HG03103 (cell line): ENCODE measurements around the gene C2orf72.
"Not testable (repeated sequence)": the region's sequence is repeated elsewhere in the genome, so short reads cannot be mapped to it uniquely, and the experiment has no call there.

Experiments used
- ATAC-seq: cut with Tn5 transposase; IDR thresholded peaks from one replicate; pipeline ENCODE4 v1.9.1; 2021; ENCODE audit warnings: low read depth; ENCODE audit not compliant: unreplicated experiment

C2orf72 gene

GRCh38 chr2:231037202-231037730 lies at the start of gene C2orf72:
Gene C2orf72, plus strand, starts transcription at chr2:231037523. Its CDS starts 43 bp downstream, at chr2:231037566.
- no peak for ATAC-seq

DNA sequence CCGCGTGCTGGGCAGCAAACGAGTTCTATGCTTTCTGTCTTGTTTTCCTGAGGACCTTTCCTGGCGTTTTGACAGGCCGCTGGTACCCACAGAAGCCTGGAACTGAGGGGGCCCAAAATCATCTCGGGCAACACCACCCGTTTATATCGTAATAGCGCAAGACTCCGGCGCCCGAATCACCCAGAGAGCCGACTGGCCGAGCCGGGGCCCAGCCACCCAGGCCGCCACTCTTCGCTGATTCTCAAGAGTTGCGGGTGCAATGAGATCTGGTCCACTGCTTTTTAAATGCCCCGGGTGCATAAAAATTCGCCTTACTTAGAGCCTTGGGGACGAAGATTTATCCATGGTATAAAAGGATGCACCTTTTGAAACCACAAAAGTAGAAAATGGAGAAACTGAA lies 47.6 kb upstream of the C2orf72 start:
- no peak for ATAC-seq

DNA sequence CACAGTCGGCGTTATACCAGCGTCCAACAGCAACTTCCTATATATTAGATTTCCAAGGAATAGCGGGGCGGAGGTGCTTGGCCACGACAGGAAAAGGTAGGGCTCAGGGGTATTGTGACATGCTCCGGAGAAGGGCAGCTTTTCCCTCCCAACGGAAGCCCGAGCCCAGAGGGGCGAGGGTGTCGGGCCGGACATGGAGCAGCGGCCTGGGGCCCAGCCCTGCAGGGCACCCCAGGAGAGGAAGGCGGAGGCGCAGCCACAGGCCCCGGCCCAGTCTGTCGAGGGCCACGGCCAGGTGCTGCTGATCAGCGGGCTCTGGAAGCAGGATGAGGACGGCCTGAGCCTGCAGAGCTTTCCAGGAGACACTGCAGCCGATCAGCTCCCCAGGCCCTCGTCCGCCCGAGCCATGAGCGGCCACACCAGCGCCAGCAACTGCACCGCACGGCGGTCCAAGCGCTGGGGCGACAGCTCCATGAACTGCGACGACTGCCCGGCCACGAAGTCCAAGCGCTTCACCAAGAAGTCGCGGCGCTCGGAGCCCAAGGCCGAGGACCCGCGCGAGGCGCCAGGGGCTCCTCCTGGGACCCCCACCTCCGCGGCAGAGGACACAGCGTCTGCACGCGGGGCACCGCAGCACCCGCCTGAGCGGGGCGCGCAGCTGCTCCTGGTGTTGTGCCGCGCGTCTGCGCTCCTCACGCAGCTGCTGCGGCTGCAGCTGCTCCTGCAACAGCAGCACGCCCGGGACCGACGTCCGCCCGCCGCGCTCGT lies 47.0 kb upstream of the C2orf72 start:
- ATAC-seq: no peak

DNA sequence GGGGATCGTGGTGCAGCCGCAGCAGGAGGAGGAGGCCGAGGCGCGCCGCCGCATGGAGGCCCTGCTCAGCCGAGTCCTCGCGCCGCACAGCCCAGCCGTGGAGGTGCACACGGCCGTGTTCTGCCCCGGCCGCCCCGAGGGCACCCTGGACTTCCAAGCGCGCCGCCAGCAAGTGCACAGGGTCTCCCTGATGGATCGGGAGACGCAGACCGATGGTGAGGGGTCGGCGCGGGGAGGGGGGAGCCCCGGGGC lies 46.5 kb upstream of the C2orf72 start:
- ATAC-seq: no peak

DNA sequence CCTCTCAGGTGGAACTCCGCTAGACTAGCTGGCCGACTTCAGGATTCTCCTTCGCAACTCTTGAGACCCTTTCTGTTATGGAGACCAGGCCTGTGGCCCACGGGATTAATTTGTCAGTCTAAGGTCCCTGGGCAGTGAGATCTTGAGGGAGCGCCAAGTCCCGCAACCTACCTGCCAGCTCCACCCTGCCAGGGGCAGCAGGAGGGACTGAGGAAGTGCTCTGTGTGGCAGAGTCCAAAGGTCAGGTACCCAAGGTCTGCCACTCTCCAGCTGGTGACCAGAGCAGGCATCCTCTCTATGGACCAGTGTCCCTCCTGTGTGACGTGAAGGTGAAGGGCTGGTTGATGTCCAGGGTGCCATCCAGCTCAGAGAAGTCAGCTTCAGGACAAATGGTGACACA lies 45.7 kb upstream of the C2orf72 start:
- ATAC-seq: no peak

GRCh38 chr2:230995821-230996220 lies 41.5 kb upstream of the C2orf72 start, which contains the start of gene SPATA3:
Gene SPATA3, plus strand, starts transcription at chr2:230996121. Its CDS starts 113 bp downstream, at chr2:230996234.
- ATAC-seq: no peak

DNA sequence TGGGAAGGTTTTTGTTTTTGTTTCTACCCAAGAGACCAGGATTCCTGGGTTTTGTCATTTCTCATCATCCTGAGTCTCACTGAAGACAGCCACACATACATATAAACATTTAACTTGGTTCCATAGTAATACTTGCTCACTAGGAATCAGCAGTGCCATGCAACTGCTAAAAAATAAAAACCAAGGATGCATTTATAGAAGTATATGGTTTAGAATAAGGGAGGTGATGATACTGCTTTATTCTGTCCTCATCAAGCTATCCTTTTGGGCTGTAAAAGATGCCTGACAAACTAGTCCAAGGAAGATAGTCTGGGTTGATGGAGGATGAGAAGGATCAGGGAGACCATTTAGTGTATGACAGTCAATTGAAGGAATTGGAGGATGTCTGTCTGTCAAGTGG lies 40.7 kb upstream of the C2orf72 start:
- no peak for ATAC-seq

DNA sequence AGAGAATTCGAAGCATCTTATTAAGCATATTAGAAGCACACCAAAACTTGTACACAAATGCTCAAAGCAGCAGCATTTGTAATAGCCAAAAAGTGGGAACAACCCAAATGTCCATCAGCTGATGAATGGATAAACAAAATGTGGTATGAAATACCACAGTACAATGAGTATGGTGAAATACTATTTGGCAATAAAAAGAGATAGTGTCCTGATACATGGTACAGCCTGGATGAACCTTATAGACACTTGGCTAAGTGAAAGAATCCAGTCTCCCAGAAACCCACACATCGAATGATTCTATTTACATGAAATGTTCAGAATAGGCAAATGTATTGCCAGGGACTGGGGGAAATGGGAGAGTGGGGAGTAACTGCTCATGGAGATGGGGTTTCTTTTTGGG lies 38.4 kb upstream of the C2orf72 start:
- no peak for ATAC-seq

DNA sequence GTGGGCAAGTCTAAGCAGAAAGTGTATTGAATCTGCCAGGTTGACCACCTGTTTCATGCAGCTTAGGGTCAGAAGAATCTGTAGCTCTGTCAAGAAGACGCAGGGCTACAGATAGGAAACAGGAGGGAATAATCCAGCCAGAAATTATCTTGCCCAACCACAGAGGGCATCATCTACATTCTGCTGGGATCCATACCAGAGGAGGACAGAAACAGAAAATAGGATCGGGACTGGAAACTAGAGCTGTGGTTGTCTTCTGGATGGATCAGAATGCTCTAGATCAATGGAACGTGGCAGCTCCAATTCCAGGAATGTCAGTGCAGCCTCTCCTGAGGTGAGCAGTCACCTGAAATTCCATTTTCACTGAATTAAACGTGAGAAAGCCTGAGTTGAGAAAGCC lies 37.8 kb upstream of the C2orf72 start:
- ATAC-seq: no peak

DNA sequence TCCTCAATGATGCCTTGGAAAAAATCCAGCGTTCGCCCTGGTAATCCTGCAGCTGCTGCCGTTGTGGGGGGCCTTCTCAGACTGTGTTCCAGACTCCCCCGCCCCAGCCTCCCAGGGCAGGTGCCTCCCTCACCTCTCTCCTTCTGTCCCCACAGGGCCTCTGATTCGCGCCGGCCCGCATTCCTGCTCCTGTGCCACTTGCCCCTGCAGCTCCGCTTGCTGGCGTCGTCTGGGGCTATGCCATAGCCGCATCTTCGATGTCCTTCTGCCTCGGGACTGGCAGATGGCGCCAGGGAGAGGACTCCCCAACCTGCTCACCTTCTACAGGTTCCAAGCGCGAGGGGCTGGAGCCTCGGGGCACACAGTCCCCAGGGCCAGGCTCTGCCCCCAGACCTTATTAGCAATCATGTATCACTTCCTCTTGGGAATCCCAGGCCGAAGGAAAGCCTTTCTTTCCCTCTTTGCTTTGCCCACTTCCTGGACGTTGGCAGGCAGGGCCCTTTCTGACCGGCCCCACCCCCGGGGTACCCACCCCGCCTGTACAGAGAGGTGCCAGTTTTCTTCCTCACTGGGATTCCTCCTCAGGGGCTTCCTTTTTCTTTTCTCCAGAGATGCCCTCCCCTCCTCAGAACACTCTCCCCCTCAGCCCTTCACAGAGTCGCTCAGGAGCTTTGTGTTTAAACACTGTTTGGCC lies 37.0 kb upstream of the C2orf72 start:
- ATAC-seq: no peak

GRCh38 chr2:231001036-231001435 lies 36.3 kb upstream of the C2orf72 start:
- ATAC-seq: no peak

DNA sequence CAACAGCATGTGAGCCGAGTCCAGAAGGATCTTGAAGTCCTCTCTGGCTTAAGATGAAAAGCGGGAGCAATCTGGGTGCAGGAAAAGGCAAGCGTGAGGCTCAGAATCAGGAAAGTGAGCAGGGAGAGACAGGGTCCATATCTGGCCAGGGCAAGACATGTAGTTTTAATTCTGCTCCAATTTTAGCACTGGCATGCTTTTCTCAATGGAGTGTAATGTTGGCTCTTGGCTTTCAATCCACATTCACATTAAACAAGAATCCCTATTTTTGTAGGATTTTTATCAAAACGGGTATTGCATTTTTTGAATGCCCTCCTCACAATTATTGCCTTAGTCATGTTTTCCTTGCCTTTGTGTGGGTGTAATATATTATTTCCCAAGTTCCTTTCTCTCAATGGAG lies 35.4 kb upstream of the C2orf72 start:
- no peak for ATAC-seq

GRCh38 chr2:231002641-231003040 lies 34.7 kb upstream of the C2orf72 start:
- no peak for ATAC-seq

DNA sequence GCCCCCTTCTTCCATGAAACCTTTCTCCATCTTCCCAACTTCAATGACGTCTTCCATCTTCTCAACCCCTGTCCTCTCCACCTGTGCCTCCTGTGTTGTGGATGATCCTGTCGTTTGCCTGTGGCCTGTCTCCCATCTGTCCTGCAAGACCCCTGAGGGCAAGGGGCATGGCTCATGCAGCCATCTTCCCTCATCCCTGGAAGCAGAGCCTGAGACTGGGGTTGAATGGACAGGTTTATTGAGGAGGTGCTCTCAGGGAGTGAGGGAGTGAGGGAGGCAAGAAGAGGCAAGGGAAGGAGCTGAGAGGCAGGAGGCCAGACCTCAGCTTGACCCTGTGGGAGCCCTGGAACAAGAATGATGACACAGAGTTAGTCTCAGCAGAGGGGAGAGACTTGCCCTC lies 34.1 kb upstream of the C2orf72 start:
- no peak for ATAC-seq

DNA sequence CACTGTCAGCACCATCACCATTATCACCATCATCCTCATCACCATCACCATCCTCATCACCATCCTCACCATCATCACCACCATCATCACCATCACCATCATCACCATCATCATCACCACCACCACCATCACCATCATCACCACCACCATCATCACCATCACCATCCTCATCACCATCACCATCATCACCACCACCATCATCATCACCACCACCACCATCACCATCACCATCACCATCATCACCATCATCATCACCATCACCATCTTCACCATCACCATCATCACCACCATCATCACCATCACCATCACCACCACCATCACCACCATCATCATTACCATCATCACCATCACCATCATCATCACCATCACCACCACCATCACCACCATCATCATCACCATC lies 32.4 kb upstream of the C2orf72 start:
- ATAC-seq: not testable (repeated sequence)

DNA sequence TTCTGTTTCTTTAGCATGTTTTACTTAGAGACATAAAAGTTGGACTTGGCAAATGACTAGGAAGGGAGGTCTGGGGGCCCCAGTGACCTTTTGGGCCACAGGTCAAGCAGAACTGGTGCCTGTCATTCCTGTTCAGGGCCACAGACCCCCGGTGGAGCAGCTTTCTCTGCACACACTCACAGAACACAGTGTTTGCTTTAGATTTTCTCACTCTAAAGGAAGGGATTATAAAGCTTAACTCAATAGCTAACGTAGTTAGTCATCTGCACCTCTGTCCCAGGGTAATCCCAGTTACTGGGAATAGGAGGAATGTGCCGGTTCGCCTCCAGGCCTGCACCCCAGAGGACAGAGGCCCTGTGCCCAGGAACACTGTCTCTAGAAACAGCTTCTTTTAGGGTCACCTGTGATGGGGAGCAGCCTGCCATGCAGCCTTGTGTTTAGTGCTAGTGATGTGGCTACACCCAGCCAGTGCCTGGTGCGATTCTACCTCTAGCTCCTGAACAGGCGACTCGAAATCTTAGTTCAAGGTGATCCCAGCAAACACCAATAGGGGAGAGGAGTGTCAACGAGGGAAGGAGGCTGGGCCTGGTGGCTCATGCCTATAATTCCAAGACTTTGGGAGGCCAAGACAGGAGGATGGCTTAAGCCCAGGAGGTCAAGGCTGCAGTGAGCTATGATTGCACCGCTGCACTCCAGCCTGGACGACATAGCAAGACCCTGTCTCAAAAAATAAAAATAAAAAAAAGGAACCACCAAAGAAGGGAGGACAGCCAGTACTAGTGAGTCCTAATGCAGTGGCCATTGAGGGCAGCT lies 29.8 kb upstream of the C2orf72 start:
- no peak for ATAC-seq

- no peak for ATAC-seq
These were observed 29.2 kb upstream of the C2orf72 start for GRCh38 chr2:231008131-231008530.

DNA sequence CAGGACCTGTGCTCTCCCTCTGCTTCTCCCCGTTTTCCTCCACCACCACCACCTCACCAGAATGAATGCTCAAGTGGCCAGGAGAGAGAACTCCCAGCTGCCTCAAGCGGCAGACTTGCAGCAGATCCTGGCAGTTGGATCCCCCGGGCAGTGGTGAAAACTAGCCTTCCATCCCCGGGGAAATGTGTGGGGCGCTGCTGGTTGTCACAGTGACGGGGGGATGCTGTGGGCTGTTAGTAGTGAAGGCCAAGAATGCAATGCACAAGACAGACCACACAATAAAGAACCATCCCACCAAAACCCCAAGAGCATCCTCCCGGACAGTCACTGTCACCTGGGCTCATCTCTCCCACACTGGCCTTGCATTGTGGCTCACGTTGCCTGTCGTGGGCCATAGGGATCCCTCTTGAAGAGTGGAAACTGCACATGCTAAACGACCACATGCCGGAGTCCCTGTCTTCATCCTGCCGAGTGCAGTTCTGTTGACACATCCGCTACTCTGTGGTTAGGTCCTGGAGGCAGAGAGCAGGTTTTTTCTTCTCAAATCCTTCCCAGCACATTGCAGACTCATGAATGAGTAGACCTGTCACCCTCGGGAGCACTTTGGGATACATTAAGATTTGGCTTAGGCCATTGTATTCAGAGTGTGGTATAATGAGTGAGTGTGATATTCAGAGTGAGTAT lies 27.9 kb upstream of the C2orf72 start:
- ATAC-seq: no peak

- no peak for ATAC-seq
These were observed 27.1 kb upstream of the C2orf72 start for GRCh38 chr2:231010201-231010730.

GRCh38 chr2:231011526-231011925 lies 25.8 kb upstream of the C2orf72 start:
- ATAC-seq: no peak
